ENCODE results near the gene APEH. TPM values are rescaled to one million over a fixed set of nuclear protein-coding genes. Genes with fewer than 3 reads are reported as not detected.

APEH gene
- total and polyA plus RNA-seq, 8 donors: 26.1 to 57.3 (median 45.9) TPM

- DNase-seq (no peak), FAIRE-seq (no peak), ATAC-seq (no peak)
- Histone ChIP-seq H3K4me1 (no peaks in the 10 kb centered on the region), H3K9me3 (no peaks in the 10 kb centered on the region), H3K27ac (no peak overlapping the region), H3K36me3 (no peaks in the 10 kb centered on the region), H3K27me3 (no peaks in the 10 kb centered on the region), H3K4me3 (no peak overlapping the region)
- no peak for TF ChIP-seq CTCF (IDR thresholded peaks at IDR 0.05)
- intact Hi-C loops (cut with DNase I): loop anchor here in 2 of 3 donors (10.0 kb wide), 2 partner anchors 95 to 115 kb away; no protein-coding TSS in a partner anchor
- 45 to 86% methylated on average over 4 of the region's 4 CpGs for WGBS, 2 donors
Measured at GRCh38 chr3:49659756-49660155, 14.4 kb upstream of the APEH start.

GRCh38 chr3:49661281-49661680, 12.9 kb upstream of the APEH start:
- DNase-seq (peak in 1 of 6 donors; percentile 73), FAIRE-seq (no peak), ATAC-seq (peak; percentile 36 to 75 (median 51))
- WGBS, 2 donors: 60% methylated on average over 14 of the region's 14 CpGs
- Histone ChIP-seq H3K9me3 (no peaks in the 10 kb centered on the region), H3K4me1 (peaks cover 0 to 2% (median 0%) of the 10 kb centered on the region in 3 donors), H3K27me3 (no peaks in the 10 kb centered on the region), H3K27ac (no peak overlapping the region), H3K36me3 (no peaks in the 10 kb centered on the region), H3K4me3 (no peak overlapping the region)
- TF ChIP-seq CTCF (IDR thresholded peaks at IDR 0.05): no peak
- intact Hi-C loops (cut with DNase I): no loop called here

- no peak overlapping the region for H3K4me3 ChIP-seq
- peaks cover 0 to 3% (median 0%) of the 10 kb centered on the region in 3 donors for H3K4me1 ChIP-seq
- no peak for FAIRE-seq
- WGBS, 2 donors: 80 to 86% methylated on average over 22 of the region's 22 CpGs
- no peak for TF ChIP-seq CTCF (IDR thresholded peaks at IDR 0.05)
- H3K9me3 ChIP-seq: no peaks in the 10 kb centered on the region
- no peak overlapping the region for H3K27ac ChIP-seq
- no peak for DNase-seq
- intact Hi-C loops (cut with DNase I): no loop called here
- ATAC-seq: no peak
- H3K36me3 ChIP-seq: no peaks in the 10 kb centered on the region
- H3K27me3 ChIP-seq: no peaks in the 10 kb centered on the region
Measured at GRCh38 chr3:49662021-49662420, 12.1 kb upstream of the APEH start.

- Histone ChIP-seq H3K27ac (no peak overlapping the region), H3K36me3 (no peaks in the 10 kb centered on the region), H3K9me3 (no peaks in the 10 kb centered on the region), H3K27me3 (no peaks in the 10 kb centered on the region), H3K4me3 (no peak overlapping the region), H3K4me1 (peaks cover 0 to 3% (median 0%) of the 10 kb centered on the region in 3 donors)
- DNase-seq: no peak
- no peak for FAIRE-seq
- no peak for ATAC-seq
- intact Hi-C loops (cut with DNase I): no loop called here
- 92 to 95% methylated on average over 34 of the region's 34 CpGs for WGBS, 2 donors
- TF ChIP-seq CTCF (IDR thresholded peaks at IDR 0.05): no peak
Measured at GRCh38 chr3:49662720-49663413, 11.3 kb upstream of the APEH start.

GRCh38 chr3:49663831-49664230, 10.3 kb upstream of the APEH start:
- whole genome bisulfite sequencing, 2 donors: 95 to 100% methylated on average over 1 of the region's 1 CpG
- Histone ChIP-seq H3K27ac (no peak overlapping the region), H3K27me3 (no peaks in the 10 kb centered on the region), H3K4me3 (no peak overlapping the region), H3K4me1 (peaks cover 0 to 7% (median 4%) of the 10 kb centered on the region in 3 donors), H3K36me3 (no peaks in the 10 kb centered on the region), H3K9me3 (no peaks in the 10 kb centered on the region)
- FAIRE-seq (no peak), ATAC-seq (no peak), DNase-seq (no peak)
- no peak for TF ChIP-seq CTCF (IDR thresholded peaks at IDR 0.05)
- intact Hi-C loops (cut with DNase I): no loop called here
